Hematopoietic multipotent progenitor cell treated with erythropoietin and hydrocortisone succinate and interleukin-3 and kit ligand, for 4 days (in vitro differentiated cells): ENCODE measurements around the gene NMUR1.
A peak's percentile ranks its signal among the peaks of the same experiment; 100 is the strongest.

Experiments
- DNase-seq: peaks from one replicate; pipeline ENCODE4 v3.0.0-alpha.2; 2015

Gene NMUR1

DNA sequence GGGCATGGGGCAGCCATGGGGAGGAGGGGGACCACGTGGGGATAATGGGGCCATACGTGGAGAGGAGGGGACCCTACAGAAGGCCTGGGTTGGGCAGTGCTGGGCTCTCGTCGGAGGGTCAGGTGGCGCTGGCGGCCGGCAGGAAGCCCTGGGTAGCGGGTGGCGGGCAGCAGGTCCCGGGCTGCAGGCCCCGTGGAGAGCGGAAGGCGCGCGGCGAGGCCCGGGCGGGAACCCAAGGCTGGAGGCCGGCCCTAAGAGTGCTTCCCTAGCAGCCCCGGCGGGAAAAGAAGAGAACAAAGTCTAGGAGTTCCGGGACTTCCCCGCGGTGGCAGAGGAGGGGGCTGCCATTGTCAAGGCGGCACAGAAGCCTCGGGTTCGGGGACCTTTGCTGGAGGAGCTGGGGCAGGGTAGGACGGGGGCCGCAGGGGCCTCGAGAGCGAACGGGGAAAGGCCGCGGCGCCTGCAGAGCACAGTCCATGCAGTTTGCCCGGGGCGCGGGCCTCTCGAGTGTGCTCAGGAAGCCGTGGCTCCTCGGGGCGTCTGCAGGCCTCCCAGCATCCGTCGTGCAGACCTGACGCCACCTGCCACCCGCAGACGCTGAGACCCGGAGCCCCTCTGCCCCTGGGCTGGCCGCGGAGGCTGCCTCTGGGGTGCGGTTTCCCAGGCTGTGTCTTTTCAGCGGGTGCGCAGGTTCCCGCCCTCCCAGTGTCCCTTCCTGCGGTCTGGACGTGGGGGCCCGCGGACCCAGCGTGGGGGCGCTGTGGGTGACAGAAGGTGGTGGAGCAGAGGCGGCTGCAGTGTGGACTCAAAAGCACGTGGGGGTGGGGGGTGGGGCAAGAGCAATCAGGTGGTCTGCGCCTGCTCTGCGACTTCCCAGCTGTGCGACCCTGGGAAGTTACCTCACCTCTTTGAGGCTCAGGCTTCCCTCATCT lies 46.6 kb downstream of the NMUR1 start:
- peak; percentile 59 for DNase-seq

DNA sequence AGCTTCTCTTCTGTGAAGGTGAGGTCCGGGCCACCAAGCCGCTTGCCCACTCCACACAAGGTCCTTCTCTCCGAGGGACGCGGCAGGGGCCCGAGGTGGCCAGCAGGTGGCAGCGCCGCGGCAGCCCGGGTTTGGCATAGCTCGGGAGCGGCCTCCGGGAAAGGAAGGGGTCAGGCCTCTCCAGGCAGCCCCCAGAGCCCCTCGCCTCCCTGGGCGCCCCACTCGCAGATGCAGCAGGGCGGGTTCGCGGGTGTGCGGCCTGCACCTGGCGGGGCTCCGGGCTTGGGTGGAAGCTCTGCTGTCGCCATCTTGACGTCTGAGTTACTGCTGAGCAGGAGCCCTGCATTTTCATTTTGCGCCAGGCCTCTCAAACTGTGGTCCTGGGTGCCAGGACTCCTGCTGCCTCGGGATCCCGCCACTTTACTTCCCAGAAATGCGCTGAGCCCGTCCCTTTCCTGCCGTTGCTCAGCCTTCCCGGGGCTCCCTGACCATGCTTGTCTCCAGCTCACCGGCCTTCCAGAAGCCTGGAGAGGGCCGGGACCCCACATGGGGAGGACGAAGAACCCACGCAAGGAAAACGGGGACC lies 47.3 kb downstream of the NMUR1 start:
- peak; percentile 91 for DNase-seq

DNA sequence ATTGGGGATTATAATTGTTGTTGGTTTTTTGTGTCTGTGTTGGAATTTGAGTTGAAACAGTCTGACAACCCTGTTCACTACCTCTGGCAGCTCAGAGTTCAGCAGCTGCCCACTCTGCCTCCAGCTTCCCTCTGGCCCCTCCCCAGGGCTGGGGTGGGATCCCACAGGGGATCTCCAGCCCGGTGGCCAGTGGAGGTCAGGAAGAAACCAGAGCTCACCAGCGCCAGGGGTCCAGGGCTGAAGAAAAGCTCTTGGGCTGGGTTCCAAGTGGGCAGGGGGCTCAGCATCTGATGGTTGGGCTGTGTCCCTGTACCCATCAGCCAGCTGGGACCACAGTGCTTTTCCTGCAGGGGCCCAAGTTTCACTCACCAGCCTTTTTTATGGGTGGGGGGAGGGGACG lies 49.5 kb downstream of the NMUR1 start:
- DNase-seq = no peak

DNA sequence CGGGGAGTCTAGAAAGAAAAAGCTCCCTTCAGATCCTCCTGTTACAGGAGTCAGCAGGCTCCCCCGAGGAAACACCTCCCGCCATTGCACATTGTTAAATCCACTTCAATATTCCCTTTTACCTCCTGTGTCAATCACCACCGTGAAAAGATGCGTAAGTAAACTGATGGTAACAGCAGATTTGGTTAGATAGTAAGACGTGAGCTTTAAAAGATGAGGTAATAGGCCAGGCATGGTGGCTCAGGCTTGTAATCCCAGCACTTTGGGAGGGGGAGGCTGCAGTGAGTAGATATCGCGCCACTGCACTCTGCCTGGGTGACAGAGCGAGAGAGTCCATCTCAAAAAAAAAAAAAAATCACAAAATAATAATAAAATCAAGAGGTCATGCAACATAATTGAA lies 50.8 kb downstream of the NMUR1 start:
- no peak for DNase-seq

DNA sequence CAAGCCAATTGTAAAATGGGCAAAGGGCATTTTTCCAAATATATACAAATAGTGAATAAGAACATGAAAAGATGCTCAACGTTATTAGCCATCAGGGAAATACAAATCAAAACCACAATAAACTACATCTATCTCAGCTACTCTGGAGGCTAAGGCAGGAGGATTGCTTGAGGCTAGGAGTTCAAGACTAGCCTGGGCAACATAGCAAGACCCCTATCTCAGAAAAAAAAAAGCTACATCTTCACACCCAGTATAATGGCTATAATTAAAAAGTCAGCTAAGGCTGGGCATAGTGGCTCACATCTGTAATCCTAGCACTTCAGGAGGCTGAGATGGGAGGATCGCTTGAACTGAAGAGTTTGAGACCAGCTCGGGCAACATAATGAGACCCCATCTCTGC lies 53.3 kb downstream of the NMUR1 start:
- no peak for DNase-seq

DNA sequence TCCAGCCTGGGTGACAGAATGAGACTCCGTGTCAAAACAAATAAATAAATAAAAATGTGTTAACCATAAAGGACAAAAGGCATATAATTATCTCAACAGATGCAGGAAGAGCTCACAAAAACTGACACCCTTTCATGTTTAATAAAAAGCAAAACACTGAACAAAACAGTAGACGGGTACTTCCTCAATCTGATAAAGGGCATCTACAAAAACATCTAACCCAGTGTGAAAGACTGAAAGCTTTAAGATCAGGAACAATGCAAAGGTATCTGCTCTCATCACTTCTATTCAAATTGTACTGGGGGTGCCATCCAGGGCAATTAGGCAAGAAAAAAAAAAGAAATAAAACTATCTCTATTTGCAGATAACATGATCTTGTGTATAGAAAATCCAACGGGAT lies 54.3 kb downstream of the NMUR1 start:
- no peak for DNase-seq
